Measurements from ENCODE around the gene STAM2.

Gene STAM2

DNA sequence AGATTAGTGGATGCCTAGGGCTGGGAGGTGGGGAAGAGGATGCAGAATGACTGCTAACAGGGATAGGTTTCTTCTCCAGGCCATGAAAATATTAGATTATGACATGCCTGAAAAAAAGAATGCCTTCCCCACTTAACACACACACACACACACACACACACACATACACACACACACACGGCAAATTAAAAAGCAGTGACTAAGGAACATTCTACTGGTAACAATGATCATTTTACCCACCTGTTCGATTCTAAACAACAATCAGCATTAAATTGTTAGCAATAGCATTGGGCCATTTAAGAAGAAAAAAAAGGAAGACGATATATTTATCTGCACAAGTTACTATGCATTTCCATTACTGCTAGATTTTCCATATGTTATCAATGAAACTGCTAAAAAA is 87.6 kb downstream of the STAM2 start:
- no peak overlapping the region for H3K4me2 ChIP-seq (ENCODE audit: insufficient read depth, low read length, poor library complexity, severe bottlenecking)
- no CpG with 5 or more reads among the region's 3 CpGs for WGBS, 2 donors (ENCODE audit: extremely low coverage in 2 of 2, insufficient read length in 2 of 2, insufficient replicate concordance in 1 of 2)
- no peak overlapping the region for H3K4ac ChIP-seq (ENCODE audit: low read length)
- no peak overlapping the region for H3K4me3 ChIP-seq (ENCODE audit: low read length in 2 of 2)
- no peaks in the 10 kb centered on the region for H3K79me1 ChIP-seq (ENCODE audit: low read depth, low read length)
- H2BK5ac ChIP-seq (ENCODE audit: low read length), result no peak overlapping the region
- no peaks in the 10 kb centered on the region for H3K4me1 ChIP-seq (ENCODE audit: control insufficient read depth in 2 of 2, insufficient read depth in 1 of 2, low read depth in 1 of 2, low read length in 2 of 2)
- no peaks in the 10 kb centered on the region for H3K36me3 ChIP-seq (replicated peaks in 1 of 2; ENCODE audit: control insufficient read depth in 2 of 2, insufficient read depth in 2 of 2, low read length in 2 of 2)
- H3K27me3 ChIP-seq (ENCODE audit: control insufficient read depth in 3 of 3, insufficient read depth in 3 of 3, low read depth in 1 of 3, low read length in 3 of 3), result no peaks in the 10 kb centered on the region
- H3K9ac ChIP-seq (ENCODE audit: low read depth, low read length, poor library complexity), result no peak overlapping the region
- no peak for DNase-seq (ENCODE audit: low spot score)
- H2BK15ac ChIP-seq (ENCODE audit: low read length), result no peak overlapping the region
- no peak overlapping the region for H3K23ac ChIP-seq (ENCODE audit: low read depth, low read length, poor library complexity)
- H3K14ac ChIP-seq (ENCODE audit: low read length), result no peak overlapping the region
- H3K18ac ChIP-seq (ENCODE audit: low read length), result no peak overlapping the region
- no peak overlapping the region for H2BK120ac ChIP-seq (ENCODE audit: low read depth, low read length)
- no peak overlapping the region for H2AFZ ChIP-seq (ENCODE audit: low read length)
- H4K8ac ChIP-seq (ENCODE audit: low read depth, low read length), result no peak overlapping the region
- H3K27ac ChIP-seq (replicated peaks; ENCODE audit: low read length), result no peak overlapping the region
- no peaks in the 10 kb centered on the region for H3K9me3 ChIP-seq (replicated peaks in 1 of 2; ENCODE audit: control insufficient read depth in 2 of 2, insufficient read depth in 1 of 2, low read depth in 1 of 2, low read length in 2 of 2)
- H2AK5ac ChIP-seq (ENCODE audit: low read depth, low read length), result no peak overlapping the region
- H4K91ac ChIP-seq (ENCODE audit: low read depth, low read length, poor library complexity), result no peak overlapping the region
- no peak overlapping the region for H2BK12ac ChIP-seq (ENCODE audit: low read length)

DNA sequence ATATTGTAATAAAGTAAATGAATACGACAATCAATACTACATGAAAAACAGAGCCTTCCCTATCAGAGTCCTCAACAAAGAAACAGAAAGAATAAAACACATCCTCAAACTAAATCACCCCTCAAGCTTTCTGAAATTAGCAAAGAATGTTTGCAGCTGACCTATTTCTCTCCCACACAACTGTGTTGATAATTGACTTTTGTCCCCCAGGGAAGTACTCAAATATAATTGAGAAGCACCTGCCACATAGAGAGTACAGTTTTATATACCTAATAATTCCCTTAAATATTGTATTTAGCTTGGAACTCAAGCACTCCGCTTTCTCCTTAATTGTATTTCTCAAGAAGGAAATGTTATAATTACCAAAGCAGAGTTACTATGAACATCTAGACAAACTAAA is 89.3 kb downstream of the STAM2 start:
- H2BK12ac ChIP-seq (ENCODE audit: low read length), result no peak overlapping the region
- no peak overlapping the region for H4K91ac ChIP-seq (ENCODE audit: low read depth, low read length, poor library complexity)
- no peak overlapping the region for H2BK15ac ChIP-seq (ENCODE audit: low read length)
- WGBS, 2 donors (ENCODE audit: extremely low coverage in 2 of 2, insufficient read length in 2 of 2, insufficient replicate concordance in 1 of 2), result no CpG with 5 or more reads among the region's 2 CpGs
- no peak for DNase-seq (ENCODE audit: low spot score)
- no peak overlapping the region for H2BK120ac ChIP-seq (ENCODE audit: low read depth, low read length)
- no peak overlapping the region for H2AFZ ChIP-seq (ENCODE audit: low read length)
- no peak overlapping the region for H3K4ac ChIP-seq (ENCODE audit: low read length)
- H2BK5ac ChIP-seq (ENCODE audit: low read length), result no peak overlapping the region
- no peaks in the 10 kb centered on the region for H3K79me1 ChIP-seq (ENCODE audit: low read depth, low read length)
- H3K4me3 ChIP-seq (ENCODE audit: low read length in 2 of 2), result no peak overlapping the region
- H3K9me3 ChIP-seq (replicated peaks in 1 of 2; ENCODE audit: control insufficient read depth in 2 of 2, insufficient read depth in 1 of 2, low read depth in 1 of 2, low read length in 2 of 2), result no peaks in the 10 kb centered on the region
- H3K36me3 ChIP-seq (replicated peaks in 1 of 2; ENCODE audit: control insufficient read depth in 2 of 2, insufficient read depth in 2 of 2, low read length in 2 of 2), result no peaks in the 10 kb centered on the region
- H3K14ac ChIP-seq (ENCODE audit: low read length), result no peak overlapping the region
- H4K8ac ChIP-seq (ENCODE audit: low read depth, low read length), result no peak overlapping the region
- no peak overlapping the region for H3K27ac ChIP-seq (replicated peaks; ENCODE audit: low read length)
- H3K9ac ChIP-seq (ENCODE audit: low read depth, low read length, poor library complexity), result no peak overlapping the region
- H3K23ac ChIP-seq (ENCODE audit: low read depth, low read length, poor library complexity), result no peak overlapping the region
- H3K4me2 ChIP-seq (ENCODE audit: insufficient read depth, low read length, poor library complexity, severe bottlenecking), result no peak overlapping the region
- no peaks in the 10 kb centered on the region for H3K4me1 ChIP-seq (ENCODE audit: control insufficient read depth in 2 of 2, insufficient read depth in 1 of 2, low read depth in 1 of 2, low read length in 2 of 2)
- H3K27me3 ChIP-seq (ENCODE audit: control insufficient read depth in 3 of 3, insufficient read depth in 3 of 3, low read depth in 1 of 3, low read length in 3 of 3), result no peaks in the 10 kb centered on the region
- H2AK5ac ChIP-seq (ENCODE audit: low read depth, low read length), result no peak overlapping the region
- no peak overlapping the region for H3K18ac ChIP-seq (ENCODE audit: low read length)

DNA sequence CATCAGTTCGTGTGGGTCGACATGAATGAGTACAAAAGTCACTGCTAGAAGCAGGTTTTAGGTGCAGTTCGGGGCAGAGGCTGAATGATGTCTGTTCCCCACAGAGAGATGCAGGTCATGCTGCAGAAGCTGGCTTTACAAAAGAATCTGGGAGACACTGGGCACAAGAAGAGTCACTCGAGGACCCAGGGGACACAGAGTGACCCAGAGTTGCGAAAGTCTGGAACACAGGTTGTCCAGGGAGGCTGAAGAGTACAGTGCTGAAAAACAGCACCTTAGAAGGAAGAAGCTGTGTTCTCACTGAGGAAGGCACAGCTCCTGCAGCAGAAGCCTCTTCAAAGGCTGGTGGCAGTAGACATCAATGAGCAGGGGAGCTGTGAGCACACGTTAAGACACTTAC is 91.5 kb downstream of the STAM2 start:
- H3K23ac ChIP-seq (ENCODE audit: low read depth, low read length, poor library complexity), result no peak overlapping the region
- H4K8ac ChIP-seq (ENCODE audit: low read depth, low read length), result no peak overlapping the region
- H2AK5ac ChIP-seq (ENCODE audit: low read depth, low read length), result no peak overlapping the region
- peaks cover 0 to 4% of the 10 kb centered on the region in 2 donors for H3K9me3 ChIP-seq (replicated peaks in 1 of 2; ENCODE audit: control insufficient read depth in 2 of 2, insufficient read depth in 1 of 2, low read depth in 1 of 2, low read length in 2 of 2)
- H3K4me2 ChIP-seq (ENCODE audit: insufficient read depth, low read length, poor library complexity, severe bottlenecking), result no peak overlapping the region
- no peak overlapping the region for H3K4ac ChIP-seq (ENCODE audit: low read length)
- no peak overlapping the region for H2BK12ac ChIP-seq (ENCODE audit: low read length)
- no peak overlapping the region for H4K91ac ChIP-seq (ENCODE audit: low read depth, low read length, poor library complexity)
- DNase-seq (ENCODE audit: low spot score), result no peak
- H2BK15ac ChIP-seq (ENCODE audit: low read length), result no peak overlapping the region
- no peaks in the 10 kb centered on the region for H3K27me3 ChIP-seq (ENCODE audit: control insufficient read depth in 3 of 3, insufficient read depth in 3 of 3, low read depth in 1 of 3, low read length in 3 of 3)
- no peaks in the 10 kb centered on the region for H3K4me1 ChIP-seq (ENCODE audit: control insufficient read depth in 2 of 2, insufficient read depth in 1 of 2, low read depth in 1 of 2, low read length in 2 of 2)
- no peak overlapping the region for H3K4me3 ChIP-seq (ENCODE audit: low read length in 2 of 2)
- H3K79me1 ChIP-seq (ENCODE audit: low read depth, low read length), result no peaks in the 10 kb centered on the region
- H3K14ac ChIP-seq (ENCODE audit: low read length), result no peak overlapping the region
- WGBS, 2 donors (ENCODE audit: extremely low coverage in 2 of 2, insufficient read length in 2 of 2, insufficient replicate concordance in 1 of 2), result no CpG with 5 or more reads among the region's 6 CpGs
- no peak overlapping the region for H3K9ac ChIP-seq (ENCODE audit: low read depth, low read length, poor library complexity)
- no peak overlapping the region for H3K18ac ChIP-seq (ENCODE audit: low read length)
- H2BK5ac ChIP-seq (ENCODE audit: low read length), result no peak overlapping the region
- no peaks in the 10 kb centered on the region for H3K36me3 ChIP-seq (replicated peaks in 1 of 2; ENCODE audit: control insufficient read depth in 2 of 2, insufficient read depth in 2 of 2, low read length in 2 of 2)
- H2AFZ ChIP-seq (ENCODE audit: low read length), result no peak overlapping the region
- no peak overlapping the region for H3K27ac ChIP-seq (replicated peaks; ENCODE audit: low read length)
- no peak overlapping the region for H2BK120ac ChIP-seq (ENCODE audit: low read depth, low read length)

DNA sequence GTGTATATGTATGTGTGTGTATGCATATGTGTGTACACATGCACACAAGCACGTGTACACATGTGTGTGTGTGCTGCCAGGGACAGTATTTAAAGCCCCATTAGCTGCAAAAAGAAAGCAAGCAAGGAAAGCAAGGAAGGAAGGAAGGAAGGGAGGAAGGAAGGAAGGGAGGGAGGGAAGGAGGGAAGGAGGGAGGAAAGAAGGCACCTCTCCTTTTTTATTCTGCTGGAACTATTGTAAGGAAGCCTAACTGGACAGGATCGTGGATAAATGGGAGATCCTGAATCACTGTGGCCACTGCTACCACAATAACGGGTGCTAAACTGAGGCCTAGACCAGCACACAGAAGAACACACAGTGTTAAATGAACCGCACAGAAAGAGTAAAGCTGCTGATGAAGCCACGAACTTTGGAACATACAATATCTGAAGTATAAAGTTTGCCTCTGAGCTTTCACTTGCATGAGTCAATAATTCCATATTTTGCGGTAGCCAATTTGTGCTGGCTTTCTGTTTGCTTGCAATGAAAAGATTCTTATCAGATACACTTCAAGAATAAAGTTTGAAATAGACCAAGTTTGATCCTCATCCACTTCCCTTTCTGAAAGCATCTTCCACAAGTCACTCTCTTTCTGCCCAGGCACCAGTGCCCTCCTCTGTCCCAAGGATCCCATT is 92.2 kb downstream of the STAM2 start:
- Histone ChIP-seq H3K27ac (replicated peaks; ENCODE audit: low read length) (no peak overlapping the region), H2AFZ (ENCODE audit: low read length) (no peak overlapping the region), H3K9ac (ENCODE audit: low read depth, low read length, poor library complexity) (no peak overlapping the region), H3K18ac (ENCODE audit: low read length) (no peak overlapping the region), H3K79me1 (ENCODE audit: low read depth, low read length) (no peaks in the 10 kb centered on the region), H3K14ac (ENCODE audit: low read length) (no peak overlapping the region), H3K9me3 (replicated peaks in 1 of 2; ENCODE audit: control insufficient read depth in 2 of 2, insufficient read depth in 1 of 2, low read depth in 1 of 2, low read length in 2 of 2) (peaks cover 0 to 4% of the 10 kb centered on the region in 2 donors), H3K4me1 (ENCODE audit: control insufficient read depth in 2 of 2, insufficient read depth in 1 of 2, low read depth in 1 of 2, low read length in 2 of 2) (no peaks in the 10 kb centered on the region), H2AK5ac (ENCODE audit: low read depth, low read length) (no peak overlapping the region), H3K4ac (ENCODE audit: low read length) (no peak overlapping the region), H2BK120ac (ENCODE audit: low read depth, low read length) (no peak overlapping the region), H2BK15ac (ENCODE audit: low read length) (no peak overlapping the region), H3K4me2 (ENCODE audit: insufficient read depth, low read length, poor library complexity, severe bottlenecking) (no peak overlapping the region), H3K23ac (ENCODE audit: low read depth, low read length, poor library complexity) (no peak overlapping the region), H3K27me3 (ENCODE audit: control insufficient read depth in 3 of 3, insufficient read depth in 3 of 3, low read depth in 1 of 3, low read length in 3 of 3) (no peaks in the 10 kb centered on the region), H4K91ac (ENCODE audit: low read depth, low read length, poor library complexity) (no peak overlapping the region), H2BK12ac (ENCODE audit: low read length) (no peak overlapping the region), H3K36me3 (replicated peaks in 1 of 2; ENCODE audit: control insufficient read depth in 2 of 2, insufficient read depth in 2 of 2, low read length in 2 of 2) (no peaks in the 10 kb centered on the region), H3K4me3 (ENCODE audit: low read length in 2 of 2) (no peak overlapping the region), H2BK5ac (ENCODE audit: low read length) (no peak overlapping the region), H4K8ac (ENCODE audit: low read depth, low read length) (no peak overlapping the region)
- no peak for DNase-seq (ENCODE audit: low spot score)
- WGBS, 2 donors (ENCODE audit: extremely low coverage in 2 of 2, insufficient read length in 2 of 2, insufficient replicate concordance in 1 of 2), result no CpG with 5 or more reads among the region's 6 CpGs
